GM21447 (cell line): ENCODE data around the gene APBB3.
A peak's percentile ranks its signal among the peaks of the same experiment; 100 is the strongest.

Source experiments
- ATAC-seq: cut with Tn5 transposase; IDR thresholded peaks from one replicate; pipeline ENCODE4 v1.9.1; 2021; ENCODE audit not compliant: unreplicated experiment

The APBB3 gene

DNA sequence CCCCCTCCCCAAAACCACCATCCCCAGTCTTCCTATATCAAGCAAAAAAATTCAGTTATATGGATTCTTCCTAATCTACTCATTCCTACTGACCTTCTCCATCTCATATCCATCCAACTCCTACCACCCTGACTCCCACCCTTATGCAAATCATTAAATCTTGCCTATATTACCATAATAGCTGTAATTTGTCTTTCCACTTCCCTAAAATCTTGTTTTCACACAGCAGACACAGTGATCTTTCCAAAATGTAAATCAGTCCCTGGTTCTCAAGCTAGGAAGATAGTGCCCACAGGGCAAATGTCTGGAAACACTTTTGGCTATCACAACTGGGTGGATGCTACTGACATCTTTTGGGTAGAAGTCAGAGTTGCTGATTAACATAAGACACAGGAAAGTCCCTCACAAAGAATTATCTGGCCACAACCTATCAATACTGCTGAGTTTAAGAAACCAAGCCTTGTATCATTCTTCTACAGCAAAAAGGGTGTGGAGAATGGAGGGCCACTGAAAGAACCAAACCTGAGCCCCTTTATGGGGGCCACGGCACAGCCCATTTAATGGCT lies 8.6 kb downstream of the APBB3 start:
- ATAC-seq: no peak

DNA sequence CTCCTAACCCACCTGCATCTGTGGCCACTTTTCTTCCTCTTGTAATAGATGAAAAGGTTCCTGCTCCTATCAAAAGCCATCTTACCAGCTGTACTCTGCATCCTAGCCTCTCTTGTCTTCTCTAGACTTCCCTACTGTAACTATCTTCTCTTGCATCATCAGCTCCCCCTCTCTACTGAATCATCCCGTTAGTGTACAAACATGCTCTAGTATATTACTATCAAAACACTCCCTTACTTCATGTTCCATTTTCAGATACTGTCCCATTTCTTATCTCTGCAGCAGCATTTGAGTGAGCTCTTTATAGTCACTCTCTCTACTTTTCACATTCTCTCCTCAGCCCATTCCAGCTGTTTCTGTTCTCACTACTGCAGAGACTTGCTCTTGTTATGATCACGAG lies 9.9 kb downstream of the APBB3 start:
- no peak for ATAC-seq

DNA sequence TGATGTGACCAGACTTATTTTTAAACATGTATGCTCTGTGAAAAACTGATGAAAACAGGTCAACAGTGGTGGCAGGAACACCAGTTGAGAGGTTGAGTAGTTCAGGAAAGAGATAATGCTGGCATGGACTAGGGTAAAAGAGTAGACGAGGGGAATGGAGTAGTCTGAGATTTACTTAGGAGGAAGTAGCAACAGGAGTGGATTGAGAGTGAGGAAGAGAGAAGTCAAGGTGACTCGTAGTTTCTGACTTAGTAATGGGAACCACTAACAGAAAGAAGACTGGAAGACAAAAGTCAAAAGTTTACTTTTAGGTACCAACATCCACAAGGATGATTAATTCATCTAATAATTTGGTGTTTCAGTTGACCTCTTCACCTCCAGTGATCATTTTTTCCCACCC lies 10.7 kb downstream of the APBB3 start:
- ATAC-seq: no peak

DNA sequence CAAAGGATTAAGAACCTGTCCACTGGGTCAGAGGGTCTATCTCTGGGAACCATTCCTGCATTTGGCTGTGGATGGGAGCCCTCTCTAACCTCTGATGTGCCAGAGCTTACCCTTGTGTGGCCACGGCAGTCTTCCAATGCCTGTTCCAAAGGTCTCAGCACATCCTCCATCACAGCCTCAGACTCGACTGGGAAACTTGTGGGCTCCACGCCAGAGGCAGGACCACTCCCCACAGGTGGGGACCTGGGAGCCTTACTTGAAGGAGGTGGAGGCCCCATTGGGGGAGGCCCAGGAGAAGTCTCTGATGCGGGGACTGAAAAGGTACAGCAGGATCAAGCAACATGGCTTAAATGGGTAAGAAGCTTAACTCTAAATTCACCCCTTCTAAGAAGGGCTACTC lies 12.5 kb downstream of the APBB3 start:
- ATAC-seq: no peak

DNA sequence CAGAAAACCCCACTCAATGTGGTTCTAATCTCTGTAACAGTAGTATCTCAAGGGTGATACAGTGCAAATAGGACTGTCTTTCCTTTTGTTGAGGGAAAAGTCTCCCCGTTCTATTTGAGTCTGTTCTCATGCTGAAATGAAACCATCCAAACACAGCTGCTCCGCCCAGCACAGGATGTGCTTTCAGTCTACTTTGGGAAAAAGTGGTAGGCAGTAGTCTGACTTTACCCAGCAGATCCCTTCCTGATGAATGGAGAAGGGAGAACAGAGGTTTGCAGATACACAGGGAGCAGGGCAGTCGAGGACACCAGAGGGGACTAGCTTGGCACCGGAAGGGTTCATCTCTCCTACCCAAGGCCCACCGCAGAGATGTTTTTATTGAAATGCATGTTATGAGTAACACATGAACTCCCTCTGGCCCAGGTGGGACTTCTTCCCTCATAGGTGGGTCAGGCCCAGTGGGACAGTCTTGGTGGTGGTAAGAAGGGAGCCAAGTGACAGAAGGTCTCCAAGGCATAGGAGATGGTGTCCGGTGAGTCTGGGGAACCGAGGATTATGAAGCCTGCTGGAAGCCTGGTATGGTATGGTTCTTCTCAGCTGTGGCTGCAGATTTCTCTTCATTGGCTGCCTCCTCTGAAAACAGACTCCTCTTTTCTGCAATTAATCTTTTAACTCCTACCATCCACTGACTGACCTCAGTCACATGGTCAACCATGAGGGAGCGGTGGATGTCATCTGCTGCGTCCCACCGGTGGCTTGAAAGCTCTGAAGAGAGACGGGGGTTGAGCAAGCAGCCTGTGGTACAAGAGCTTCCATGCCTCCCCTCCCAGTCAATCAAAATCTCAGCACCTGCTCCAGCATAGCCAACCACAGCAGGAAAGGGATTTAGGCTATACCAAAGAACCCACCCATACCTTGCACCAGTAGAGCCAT lies 14.0 kb downstream of the APBB3 start:
- no peak for ATAC-seq

DNA sequence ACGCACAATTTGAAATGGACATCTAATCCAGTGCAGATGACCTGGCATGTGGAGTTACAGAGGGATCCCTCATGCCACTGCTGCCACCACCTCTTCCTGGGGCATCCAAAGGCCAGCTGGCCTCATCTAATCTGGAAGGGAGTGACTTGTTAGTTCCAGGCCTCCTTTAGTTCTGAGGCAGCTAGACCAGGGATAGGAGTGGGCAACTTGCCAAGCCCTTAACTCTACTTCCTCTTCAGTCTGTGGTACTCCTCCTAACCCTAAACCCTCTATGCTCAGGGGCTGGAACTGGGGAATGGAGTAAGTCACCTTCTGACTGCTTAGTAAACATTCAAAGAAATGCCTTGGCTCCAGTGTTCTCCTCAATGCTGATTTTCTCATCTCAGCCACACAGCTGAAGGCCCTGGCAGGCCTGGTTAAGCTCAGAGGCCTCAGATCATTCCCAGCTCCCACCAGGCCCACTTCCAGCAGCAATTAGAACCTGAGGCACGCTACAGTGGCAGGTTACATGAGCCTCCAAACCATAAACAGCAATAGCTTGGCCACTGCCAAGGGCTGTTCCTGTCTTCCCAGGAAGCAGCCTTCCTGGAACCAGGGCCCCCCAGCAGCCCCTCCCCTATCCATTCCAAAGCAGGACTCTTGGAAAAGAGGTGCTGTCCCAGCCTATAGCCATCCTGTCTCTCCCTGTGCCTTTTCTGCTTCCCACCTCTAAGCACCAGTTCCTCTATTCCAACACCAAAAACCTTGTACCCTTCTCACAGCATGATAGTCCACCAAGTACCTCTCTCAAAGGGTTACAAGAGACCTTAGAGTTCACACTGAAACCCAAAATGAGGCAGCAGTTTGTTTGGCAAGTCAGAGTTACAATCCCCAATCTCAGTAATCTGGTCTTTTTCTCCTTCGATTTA lies 14.9 kb downstream of the APBB3 start:
- no peak for ATAC-seq

DNA sequence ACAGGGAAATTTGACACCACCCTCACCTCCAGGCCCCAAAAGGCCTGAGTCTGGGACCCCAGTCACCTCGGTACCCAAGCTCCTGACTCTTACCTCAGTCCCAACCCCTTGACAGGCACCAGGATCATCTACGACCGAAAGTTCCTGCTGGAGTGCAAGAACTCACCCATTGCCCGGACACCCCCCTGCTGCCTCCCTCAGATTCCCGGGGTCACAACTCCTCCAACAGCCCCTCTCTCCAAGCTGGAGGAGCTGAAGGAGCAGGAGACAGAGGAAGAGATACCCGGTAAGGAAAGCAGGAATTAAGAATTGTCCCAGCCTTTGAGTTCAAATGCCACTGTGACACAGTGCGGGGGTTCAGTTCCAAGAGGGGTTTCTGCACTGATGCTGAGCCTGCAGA lies 15.6 kb downstream of the APBB3 start:
- no peak for ATAC-seq

DNA sequence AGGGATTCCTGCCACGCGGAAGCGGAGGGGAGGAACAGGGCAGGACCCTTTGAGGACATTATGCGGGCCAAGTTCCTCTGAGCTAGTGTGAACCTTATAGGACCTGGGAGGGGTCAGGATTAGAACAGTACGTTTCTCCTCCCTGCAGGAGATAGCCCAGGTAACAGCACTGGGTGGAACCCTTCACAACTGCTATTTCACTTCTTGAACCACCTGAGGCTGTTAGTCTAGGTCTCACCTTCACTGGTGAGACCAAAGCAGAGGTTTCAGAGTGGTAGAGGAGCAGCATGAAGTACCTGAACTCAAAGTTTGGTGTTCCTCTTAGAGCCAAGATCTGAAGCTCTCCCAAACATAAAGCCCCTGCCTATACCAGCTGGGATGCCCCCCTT lies 16.1 kb downstream of the APBB3 start:
- ATAC-seq: peak; percentile 9

DNA sequence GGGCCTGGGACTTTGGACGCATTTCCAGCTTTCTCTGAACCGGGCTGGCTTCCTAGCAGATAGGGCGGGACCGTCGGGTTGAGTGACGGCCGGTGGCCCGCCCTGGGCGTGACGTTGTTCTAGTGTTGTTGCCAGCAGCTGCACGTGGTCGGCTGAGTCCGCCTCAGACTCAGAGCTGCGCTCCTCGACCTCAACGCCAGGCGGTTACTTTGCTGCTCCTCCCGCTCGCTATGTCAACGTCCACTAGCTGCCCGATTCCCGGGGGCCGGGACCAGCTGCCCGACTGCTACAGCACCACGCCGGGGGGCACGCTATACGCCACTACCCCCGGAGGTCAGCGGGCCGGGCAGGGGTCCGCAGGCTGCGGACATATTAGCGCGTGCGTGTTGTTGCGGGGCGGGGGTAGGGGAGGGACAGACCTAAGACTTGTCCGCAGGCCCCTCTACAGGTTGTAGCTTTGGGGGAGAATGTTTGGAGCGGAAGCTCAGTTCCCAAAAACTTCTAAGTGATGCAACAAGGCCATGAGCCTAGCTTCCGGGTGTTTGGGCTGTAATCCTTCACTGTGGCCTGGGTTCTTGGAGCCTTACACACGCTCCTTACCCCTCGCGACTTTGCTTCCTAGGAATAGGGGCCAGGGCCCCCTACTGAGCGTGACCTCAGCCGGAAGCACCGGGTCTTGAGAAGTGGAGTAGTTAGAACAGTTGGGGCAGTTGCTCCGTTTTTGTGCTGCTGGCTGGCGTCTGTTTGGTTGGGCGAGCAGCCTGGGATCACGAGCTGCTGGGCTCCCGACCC lies 16.7 kb downstream of the APBB3 start, which contains the start of gene EIF4EBP3:
TSS of gene EIF4EBP3 (plus strand) at position 155 of the 792 bp plus-strand sequence. CDS start at position 231, 76 bp downstream.
- ATAC-seq: peak; percentile 98

DNA sequence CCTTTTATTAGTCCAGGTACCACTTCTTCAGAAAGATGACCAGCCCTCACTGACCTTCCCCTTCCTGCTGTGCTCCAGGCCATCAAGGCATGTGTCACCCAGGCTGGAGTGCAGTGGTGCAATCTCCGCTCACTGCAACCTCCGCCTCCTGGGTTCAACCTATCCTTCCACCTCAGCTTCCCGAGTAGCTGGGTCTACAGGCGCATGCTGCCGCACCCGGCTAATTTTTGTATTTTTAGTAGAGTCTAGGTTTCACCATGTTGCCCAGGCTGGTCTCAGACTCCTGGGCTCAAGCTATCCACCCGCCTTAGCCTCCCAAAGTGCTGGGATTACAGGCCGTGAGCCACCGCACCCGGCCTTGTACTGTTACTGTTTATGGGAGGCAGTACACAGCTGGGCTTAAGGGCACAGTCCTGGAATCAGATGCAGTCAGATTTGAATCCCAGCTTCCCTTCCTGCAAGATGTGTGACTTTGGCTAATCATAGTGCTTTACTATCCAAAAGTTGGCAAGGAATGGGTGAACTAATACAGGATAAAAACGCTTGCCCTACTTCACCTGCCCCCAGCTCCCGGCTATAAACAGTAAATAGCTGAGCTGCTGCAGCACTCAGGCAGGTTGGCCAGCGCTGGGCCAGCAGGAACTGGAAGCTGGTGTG lies 17.4 kb downstream of the APBB3 start:
- no peak for ATAC-seq

DNA sequence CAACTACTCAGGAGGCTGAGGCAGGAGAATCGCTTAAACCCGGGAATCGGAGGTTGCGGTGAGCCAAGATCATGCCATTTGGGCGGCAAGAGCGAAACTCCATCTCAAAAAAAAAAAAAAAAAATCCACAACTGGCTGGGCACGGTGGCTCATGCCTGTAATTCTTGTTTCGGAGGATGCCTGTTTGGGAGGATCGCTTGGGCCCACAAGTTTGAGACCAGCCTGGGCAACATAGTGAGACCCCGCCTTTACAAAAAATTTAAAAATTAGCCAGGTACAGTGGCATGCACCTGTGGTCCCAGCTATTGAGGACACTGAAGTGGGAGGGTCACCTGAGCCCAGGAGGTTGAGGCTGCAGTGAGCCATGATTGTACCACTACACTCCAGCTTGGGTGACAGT lies 18.8 kb downstream of the APBB3 start:
- no peak for ATAC-seq

DNA sequence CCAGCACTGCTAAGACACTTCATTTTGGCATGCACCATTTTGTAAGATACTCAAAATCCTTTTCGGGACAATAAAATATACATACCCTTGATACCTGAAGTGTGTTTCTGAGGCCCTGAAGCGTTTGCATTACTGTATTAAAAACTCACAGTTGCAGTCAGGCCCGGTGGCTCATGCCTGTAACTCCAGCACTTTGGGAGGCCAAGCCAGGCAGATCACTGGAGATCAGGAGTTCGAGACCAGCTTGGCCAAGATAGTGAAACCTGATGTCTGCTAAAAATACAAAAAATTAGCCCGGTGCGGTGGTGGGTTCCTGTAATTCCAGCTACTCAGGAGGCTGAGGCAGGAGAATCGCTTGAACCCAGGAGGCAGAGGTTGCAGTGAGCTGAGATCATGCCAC lies 19.4 kb downstream of the APBB3 start:
- no peak for ATAC-seq

DNA sequence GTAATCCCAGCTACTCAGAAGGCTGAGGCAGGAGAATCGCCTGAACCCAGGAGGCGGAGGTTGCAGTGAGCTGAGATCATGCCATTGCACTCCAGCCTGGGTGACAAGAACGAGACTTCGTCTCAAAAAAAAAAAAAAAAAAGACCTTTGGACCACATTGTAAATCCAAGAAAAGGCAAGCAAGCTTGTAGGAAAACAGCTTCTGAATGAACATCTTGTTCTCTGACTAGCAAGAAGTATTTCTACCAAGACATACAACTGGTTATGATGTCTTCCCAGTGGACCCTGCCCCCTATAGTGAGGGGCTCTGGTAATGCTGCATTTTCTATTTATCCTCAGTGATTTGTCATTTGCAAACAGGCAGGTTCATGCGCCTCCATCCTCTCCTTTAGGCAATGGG lies 21.4 kb downstream of the APBB3 start:
- ATAC-seq: no peak

DNA sequence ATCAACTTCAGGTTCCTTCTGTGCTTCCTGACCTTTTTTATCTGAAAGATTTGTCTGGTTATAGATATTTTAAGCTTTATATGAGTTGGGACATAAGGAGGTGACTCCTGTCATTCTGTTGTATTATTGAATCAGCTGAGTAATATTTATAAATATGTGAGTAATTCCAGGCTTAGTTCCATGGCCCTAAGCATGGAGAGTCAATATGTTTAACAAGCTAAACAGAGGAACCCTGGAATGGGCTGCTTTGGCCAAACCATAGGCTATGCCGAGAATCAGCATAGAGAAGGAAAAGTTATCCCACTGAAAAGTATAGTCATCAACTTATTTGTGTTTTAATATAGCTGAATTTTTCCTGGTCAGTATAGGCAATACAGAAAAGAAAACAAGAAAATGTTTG lies 24.2 kb downstream of the APBB3 start:
- ATAC-seq: no peak

DNA sequence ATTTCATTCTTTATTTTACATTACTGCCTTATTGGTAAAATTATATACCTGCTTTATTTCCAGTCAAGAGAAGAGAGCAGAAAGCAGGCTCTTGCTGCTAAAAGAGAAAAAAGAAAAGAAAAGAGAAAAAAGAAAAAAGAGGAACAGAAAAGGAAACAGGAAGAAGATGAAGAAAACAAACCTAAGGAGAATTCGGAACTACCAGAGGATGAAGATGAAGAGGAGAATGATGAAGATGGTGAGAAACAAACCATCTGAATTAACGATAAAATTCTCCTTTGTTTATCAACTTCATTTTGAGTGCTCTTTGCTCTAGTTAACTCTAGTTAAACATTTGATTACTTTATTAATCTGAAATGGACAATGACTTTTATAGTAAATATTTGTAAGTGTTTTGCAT lies 40.4 kb downstream of the APBB3 start:
- ATAC-seq: no peak

DNA sequence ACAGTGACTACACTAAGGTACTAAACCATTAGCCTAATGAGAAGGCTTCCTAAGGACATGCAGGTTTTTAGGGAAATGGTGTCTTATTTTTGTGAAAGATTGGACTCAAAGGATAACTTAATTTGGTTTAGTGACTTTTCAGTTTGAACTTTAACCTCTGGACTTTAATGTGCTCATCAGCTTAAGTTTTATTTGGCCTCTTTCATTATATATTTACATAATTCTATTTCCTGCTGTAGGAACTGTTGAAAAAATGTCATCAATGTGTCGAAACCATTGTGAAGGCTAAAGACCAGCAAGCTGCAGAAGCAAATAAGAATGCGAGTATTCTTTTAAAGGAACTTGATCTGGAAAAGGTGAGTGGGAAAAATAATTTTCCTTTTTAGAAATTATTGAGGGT lies 51.3 kb downstream of the APBB3 start:
- no peak for ATAC-seq

DNA sequence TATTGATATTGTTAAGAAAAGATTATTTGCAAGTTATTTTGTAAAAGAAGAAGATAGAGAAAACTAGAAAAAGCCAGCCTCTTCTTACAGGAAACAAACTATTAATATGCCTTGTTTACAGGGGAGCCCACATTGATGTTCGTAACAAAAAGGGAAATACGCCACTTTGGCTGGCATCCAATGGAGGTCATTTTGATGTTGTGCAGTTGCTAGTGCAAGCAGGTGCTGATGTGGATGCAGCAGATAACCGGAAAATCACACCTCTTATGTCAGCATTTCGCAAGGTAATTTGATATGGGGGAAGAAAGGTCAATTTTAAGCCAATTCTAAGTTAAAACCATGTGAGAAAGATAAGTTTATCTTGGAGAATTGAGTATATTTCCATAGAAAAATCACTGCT lies 54.5 kb downstream of the APBB3 start:
- no peak for ATAC-seq
